OCI-LY3 (cell line): Measurements from ENCODE around the gene NENF.

Experiments used
- EZH2phosphoT487 ChIP-seq: fragments of 200-600 bp; shearing (Covaris generic); IDR thresholded peaks from 2 replicates; pipeline ENCODE4 v1.6.1; 2018; ENCODE audit warnings: antibody characterized with exemption, mixed run types, low read depth
- TF ChIP-seq, protein P1 (sequence below): fragments of 200-600, 300-600 bp; sonication (generic); IDR thresholded peaks from 2 replicates; pipeline ENCODE4 v1.5.1; 2014; ENCODE audit warnings: antibody characterized with exemption, low read length, low read depth

DNA sequence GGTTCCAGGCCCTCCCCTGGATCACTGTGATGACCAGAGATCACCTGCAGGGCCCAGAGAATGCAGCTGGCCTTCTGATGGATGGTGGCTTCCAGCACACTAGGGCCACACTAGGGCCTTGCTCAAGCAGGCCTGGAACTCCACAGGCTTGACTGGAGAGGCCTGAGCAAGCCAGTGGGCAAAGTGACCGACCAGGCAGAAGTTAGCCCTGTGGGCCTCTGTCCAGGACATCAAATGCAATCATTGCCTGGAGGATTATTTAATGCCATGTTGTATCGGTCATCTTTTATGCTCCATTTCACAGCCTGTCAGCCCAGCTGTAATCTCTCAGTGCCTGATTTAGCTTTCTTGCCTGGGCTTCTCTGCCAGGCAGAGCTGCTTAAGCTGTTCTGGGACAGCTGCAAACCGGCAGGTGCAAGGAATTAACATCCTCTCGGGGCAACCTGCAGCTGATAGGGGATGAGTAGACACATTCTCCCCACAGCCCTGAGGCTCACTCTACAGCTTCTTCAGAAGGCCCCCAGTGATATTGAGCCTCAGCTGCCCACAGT, 17.7 kb downstream of the NENF start:
- no peak for TF ChIP-seq EZH2phosphoT487
- TF ChIP-seq, protein P1, sequence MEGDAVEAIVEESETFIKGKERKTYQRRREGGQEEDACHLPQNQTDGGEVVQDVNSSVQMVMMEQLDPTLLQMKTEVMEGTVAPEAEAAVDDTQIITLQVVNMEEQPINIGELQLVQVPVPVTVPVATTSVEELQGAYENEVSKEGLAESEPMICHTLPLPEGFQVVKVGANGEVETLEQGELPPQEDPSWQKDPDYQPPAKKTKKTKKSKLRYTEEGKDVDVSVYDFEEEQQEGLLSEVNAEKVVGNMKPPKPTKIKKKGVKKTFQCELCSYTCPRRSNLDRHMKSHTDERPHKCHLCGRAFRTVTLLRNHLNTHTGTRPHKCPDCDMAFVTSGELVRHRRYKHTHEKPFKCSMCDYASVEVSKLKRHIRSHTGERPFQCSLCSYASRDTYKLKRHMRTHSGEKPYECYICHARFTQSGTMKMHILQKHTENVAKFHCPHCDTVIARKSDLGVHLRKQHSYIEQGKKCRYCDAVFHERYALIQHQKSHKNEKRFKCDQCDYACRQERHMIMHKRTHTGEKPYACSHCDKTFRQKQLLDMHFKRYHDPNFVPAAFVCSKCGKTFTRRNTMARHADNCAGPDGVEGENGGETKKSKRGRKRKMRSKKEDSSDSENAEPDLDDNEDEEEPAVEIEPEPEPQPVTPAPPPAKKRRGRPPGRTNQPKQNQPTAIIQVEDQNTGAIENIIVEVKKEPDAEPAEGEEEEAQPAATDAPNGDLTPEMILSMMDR: no peak
